CD4-positive, CD25-positive, alpha-beta regulatory T cell (primary cell): Measurements from ENCODE around the gene CEP112. TPM values are rescaled to one million over a fixed set of nuclear protein-coding genes. Genes with fewer than 3 reads are reported as not detected.

Source experiments
- ATAC-seq, 2 donors: fragments of 150-1000 bp; cut with Tn5 transposase; one replicate each; pipeline ENCODE4 v1.10.0; 2021; ENCODE audit warnings: low read depth in 2 of 2, moderate number of reproducible peaks in 2 of 2, moderate library complexity in 1 of 2
- DNase-seq, 3 donors: peaks; one replicate each; pipeline versions ENCODE4 v3.0.0 to v3.0.0-alpha.2; 2012 to 2022; ENCODE audit warnings: mixed read lengths in 1 of 3
- H3K27ac ChIP-seq: one replicate; pipeline ENCODE4 v1.7.0; 2013; ENCODE audit warnings: mild to moderate bottlenecking, low read length; ENCODE audit not compliant: insufficient read depth, poor library complexity, severe bottlenecking
- H3K27me3 ChIP-seq: one replicate; pipeline ENCODE4 v1.7.0; 2013; ENCODE audit warnings: low read length; ENCODE audit not compliant: control insufficient read depth, insufficient read depth
- H3K36me3 ChIP-seq: one replicate; pipeline ENCODE4 v1.7.0; 2013; ENCODE audit warnings: mild to moderate bottlenecking, low read length, moderate library complexity; ENCODE audit not compliant: control insufficient read depth, insufficient read depth
- H3K4me1 ChIP-seq: 2 replicates; pipeline ENCODE4 v1.7.0; 2013; ENCODE audit warnings: mild to moderate bottlenecking, low read length; ENCODE audit not compliant: insufficient read depth, control insufficient read depth, poor library complexity, severe bottlenecking
- H3K4me3 ChIP-seq: one replicate; pipeline ENCODE4 v1.7.0; 2013; ENCODE audit warnings: low read depth, mild to moderate bottlenecking, low read length, moderate library complexity
- H3K9me3 ChIP-seq, 2 experiments: 1 replicate in 1 of 2; 2 replicates in 1 of 2; pipeline ENCODE4 v1.7.0; 2013; ENCODE audit warnings: low read length in 2 of 2, mild to moderate bottlenecking in 1 of 2, moderate library complexity in 1 of 2; ENCODE audit not compliant: control insufficient read depth in 2 of 2
- H3K27ac Mint-ChIP-seq, 3 donors: one replicate each; pipeline ENCODE4 v1.8.0; 2020 to 2022; ENCODE audit warnings: mild to moderate bottlenecking in 3 of 3, mixed read lengths in 3 of 3, moderate library complexity in 2 of 3
- H3K27me3 Mint-ChIP-seq: one replicate; pipeline ENCODE4 v1.8.0; 2022; ENCODE audit warnings: mild to moderate bottlenecking, mixed read lengths
- H3K36me3 Mint-ChIP-seq: one replicate; pipeline ENCODE4 v1.8.0; 2020; ENCODE audit warnings: mixed read lengths
- H3K4me1 Mint-ChIP-seq, 4 donors: one replicate each; pipeline ENCODE4 v1.8.0; 2020 to 2022; ENCODE audit warnings: mixed read lengths in 4 of 4, mild to moderate bottlenecking in 1 of 4
- H3K4me3 Mint-ChIP-seq, 4 donors: one replicate each; pipeline ENCODE4 v1.8.0; 2020 to 2022; ENCODE audit warnings: mild to moderate bottlenecking in 4 of 4, mixed read lengths in 4 of 4, moderate library complexity in 3 of 4
- H3K9me3 Mint-ChIP-seq, 7 donors: one replicate each; pipeline ENCODE4 v1.8.0; 2020 to 2022; ENCODE audit warnings: mixed read lengths in 7 of 7, mild to moderate bottlenecking in 3 of 7, moderate library complexity in 2 of 7
- polyA plus RNA-seq, 4 donors: library from polyadenylated mRNA; unstranded; fragments of 300-500 nt; fragmentation: Illumina TruSeq; gene quantifications; one replicate each; pipeline ENCODE4 v1.2.3, GENCODE V29; 2021
- total RNA-seq: library from RNA; stranded (reverse); gene quantifications from one replicate; pipeline ENCODE4 v1.2.3, GENCODE V29; 2022

Gene CEP112
- total and polyA plus RNA-seq, 5 donors from 2014 or later, result 0.15 to 2.3 (median 0.54) TPM; not detected in 1

DNA sequence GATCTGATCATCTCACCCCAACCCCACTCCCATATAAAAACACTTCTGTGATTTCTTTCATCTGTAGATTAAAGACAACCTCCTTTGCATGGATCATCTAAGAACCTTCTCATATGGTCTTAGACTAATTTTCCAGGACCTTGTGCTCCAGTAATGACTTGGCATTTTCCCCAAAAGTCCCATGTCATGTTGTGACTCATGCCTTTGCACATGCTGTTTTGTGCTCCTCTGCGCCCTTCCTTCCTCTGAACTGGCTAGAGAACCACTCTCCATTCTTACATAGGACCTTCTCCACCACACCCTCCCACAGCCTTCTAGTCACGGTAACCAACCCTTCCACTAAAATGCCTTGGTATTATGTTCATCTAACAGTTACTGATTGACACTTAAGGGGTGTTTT is 531.0 kb downstream of the CEP112 start:
- Histone ChIP-seq H3K4me3 (no peak overlapping the region), H3K27ac (no peak overlapping the region), H3K9me3 (no peaks in the 10 kb centered on the region), H3K4me1 (no peaks in the 10 kb centered on the region), H3K36me3 (no peaks in the 10 kb centered on the region), H3K27me3 (no peaks in the 10 kb centered on the region)
- peaks cover 1% of the 10 kb centered on the region for H3K27me3 Mint-ChIP-seq
- H3K27ac Mint-ChIP-seq, result no peak overlapping the region
- peaks cover 0 to 6% (median 0%) of the 10 kb centered on the region in 4 donors for H3K4me1 Mint-ChIP-seq
- peaks cover 0 to 5% (median 0%) of the 10 kb centered on the region in 7 donors for H3K9me3 Mint-ChIP-seq
- H3K36me3 Mint-ChIP-seq, result no peaks in the 10 kb centered on the region
- no peak overlapping the region for H3K4me3 Mint-ChIP-seq
- no peak for DNase-seq
- ATAC-seq, result no peak

DNA sequence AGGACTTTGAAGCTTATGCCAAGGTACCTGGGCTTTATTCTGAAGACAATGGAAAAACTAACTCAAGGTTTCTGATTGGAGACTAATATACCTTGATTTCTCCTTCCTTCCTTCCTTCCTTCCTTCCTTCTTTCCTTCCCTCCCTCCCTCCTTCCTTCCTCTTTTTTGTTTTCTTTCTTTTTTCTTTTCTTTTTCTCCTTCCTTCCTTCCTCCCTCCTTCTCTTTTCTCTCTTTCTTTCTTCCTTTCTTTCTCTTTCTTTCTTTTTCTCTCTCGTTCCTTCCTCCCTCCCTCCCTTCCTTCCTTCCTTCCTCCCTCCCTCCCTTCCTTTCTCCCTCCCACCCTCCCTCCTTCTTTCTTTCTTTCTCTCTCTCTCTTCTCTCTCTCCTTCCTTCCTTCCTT is 531.9 kb downstream of the CEP112 start:
- H3K9me3 ChIP-seq, result no peaks in the 10 kb centered on the region
- Mint-ChIP-seq H3K27ac (no peak overlapping the region), H3K36me3 (no peaks in the 10 kb centered on the region), H3K4me1 (peaks cover 0 to 6% (median 0%) of the 10 kb centered on the region in 4 donors), H3K27me3 (no peaks in the 10 kb centered on the region), H3K4me3 (no peak overlapping the region), H3K9me3 (peaks cover 0 to 5% (median 0%) of the 10 kb centered on the region in 7 donors)
- no peaks in the 10 kb centered on the region for H3K36me3 ChIP-seq
- no peak for ATAC-seq
- no peaks in the 10 kb centered on the region for H3K4me1 ChIP-seq
- no peaks in the 10 kb centered on the region for H3K27me3 ChIP-seq
- no peak overlapping the region for H3K27ac ChIP-seq
- H3K4me3 ChIP-seq, result no peak overlapping the region
- DNase-seq, result no peak

GRCh38 chr17:65659512-65659911 is 532.4 kb downstream of the CEP112 start:
- H3K4me1 Mint-ChIP-seq, result peaks cover 0 to 6% (median 0%) of the 10 kb centered on the region in 4 donors

GRCh38 chr17:65657251-65657828 is 534.6 kb downstream of the CEP112 start:
- Histone ChIP-seq H3K27me3 (no peaks in the 10 kb centered on the region), H3K27ac (no peak overlapping the region), H3K4me3 (no peak overlapping the region), H3K36me3 (no peaks in the 10 kb centered on the region), H3K9me3 (no peaks in the 10 kb centered on the region), H3K4me1 (no peaks in the 10 kb centered on the region)
- Mint-ChIP-seq H3K36me3 (no peaks in the 10 kb centered on the region), H3K4me1 (peaks cover 0 to 6% (median 0%) of the 10 kb centered on the region in 4 donors), H3K27ac (peak overlapping the region in 1 of 3 donors; percentile 33), H3K9me3 (peaks cover 0 to 7% (median 0%) of the 10 kb centered on the region in 7 donors), H3K27me3 (no peaks in the 10 kb centered on the region), H3K4me3 (no peak overlapping the region)
- ATAC-seq, result no peak
- no peak for DNase-seq

More at GRCh38 chr17:65659512-65659911, 532.4 kb downstream of the CEP112 start:
- no peaks in the 10 kb centered on the region for H3K4me1 ChIP-seq
- no peak overlapping the region for H3K27ac Mint-ChIP-seq
- no peak for ATAC-seq
- no peaks in the 10 kb centered on the region for H3K27me3 Mint-ChIP-seq
- H3K4me3 Mint-ChIP-seq, result no peak overlapping the region
- peaks cover 0 to 5% (median 0%) of the 10 kb centered on the region in 7 donors for H3K9me3 Mint-ChIP-seq
- no peaks in the 10 kb centered on the region for H3K27me3 ChIP-seq
- H3K36me3 ChIP-seq, result no peaks in the 10 kb centered on the region
- DNase-seq, result no peak
- no peak overlapping the region for H3K4me3 ChIP-seq
- no peak overlapping the region for H3K27ac ChIP-seq
- no peaks in the 10 kb centered on the region for H3K36me3 Mint-ChIP-seq
- H3K9me3 ChIP-seq, result no peaks in the 10 kb centered on the region

GRCh38 chr17:65656390-65657250 is 535.3 kb downstream of the CEP112 start:
- Mint-ChIP-seq H3K4me3 (no peak overlapping the region), H3K36me3 (no peaks in the 10 kb centered on the region), H3K4me1 (peaks cover 0 to 6% (median 0%) of the 10 kb centered on the region in 4 donors), H3K9me3 (peaks cover 0 to 7% (median 0%) of the 10 kb centered on the region in 7 donors), H3K27ac (peak overlapping the region in 1 of 3 donors; percentile 33), H3K27me3 (no peaks in the 10 kb centered on the region)
- peak in 1 of 3 donors; percentile 38 for DNase-seq
- H3K4me1 ChIP-seq, result no peaks in the 10 kb centered on the region
- H3K36me3 ChIP-seq, result no peaks in the 10 kb centered on the region
- no peak overlapping the region for H3K27ac ChIP-seq
- peak in 1 of 2 donors; percentile 47 for ATAC-seq
- no peaks in the 10 kb centered on the region for H3K9me3 ChIP-seq
- no peaks in the 10 kb centered on the region for H3K27me3 ChIP-seq
- H3K4me3 ChIP-seq, result no peak overlapping the region

DNA sequence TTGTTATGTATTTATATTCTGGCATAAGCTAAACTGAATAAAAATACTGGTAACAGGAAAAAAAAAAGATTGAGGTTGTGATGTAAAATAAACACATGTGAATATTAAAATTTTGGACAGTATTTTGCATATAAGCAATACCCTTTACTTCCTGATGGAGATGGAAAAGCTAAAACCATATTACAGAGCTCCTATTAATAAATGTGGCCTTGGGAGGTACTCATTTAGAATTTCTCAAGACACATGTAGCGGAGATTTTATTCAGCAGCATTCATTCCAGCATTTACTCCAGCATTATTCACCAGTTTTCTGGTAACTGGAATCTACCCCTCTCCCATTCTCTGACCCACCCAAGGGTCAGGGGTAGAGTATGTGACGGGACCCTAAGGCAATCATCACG is 536.2 kb downstream of the CEP112 start:
- H3K9me3 Mint-ChIP-seq, result peaks cover 0 to 4% (median 0%) of the 10 kb centered on the region in 7 donors
- H3K4me3 ChIP-seq, result no peak overlapping the region
- H3K4me1 Mint-ChIP-seq, result peaks cover 0 to 6% (median 0%) of the 10 kb centered on the region in 4 donors
- no peak for DNase-seq
- H3K27me3 Mint-ChIP-seq, result no peaks in the 10 kb centered on the region
- H3K27ac ChIP-seq, result no peak overlapping the region
- no peak overlapping the region for H3K27ac Mint-ChIP-seq
- H3K9me3 ChIP-seq, result no peaks in the 10 kb centered on the region
- ATAC-seq, result no peak
- H3K4me1 ChIP-seq, result no peaks in the 10 kb centered on the region
- H3K4me3 Mint-ChIP-seq, result no peak overlapping the region
- no peaks in the 10 kb centered on the region for H3K36me3 ChIP-seq
- no peaks in the 10 kb centered on the region for H3K27me3 ChIP-seq
- H3K36me3 Mint-ChIP-seq, result no peaks in the 10 kb centered on the region

GRCh38 chr17:65644545-65644944 is 547.4 kb downstream of the CEP112 start:
- no peak overlapping the region for H3K4me3 Mint-ChIP-seq
- no peak overlapping the region for H3K4me3 ChIP-seq
- no peaks in the 10 kb centered on the region for H3K36me3 ChIP-seq
- H3K9me3 ChIP-seq, result peaks cover 3 to 16% of the 10 kb centered on the region in 2 experiments
- H3K9me3 Mint-ChIP-seq, result peaks cover 0 to 23% (median 10%) of the 10 kb centered on the region in 7 donors
- H3K4me1 ChIP-seq, result no peaks in the 10 kb centered on the region
- H3K27me3 ChIP-seq, result no peaks in the 10 kb centered on the region
- ATAC-seq, result no peak
- H3K27ac Mint-ChIP-seq, result no peak overlapping the region
- no peaks in the 10 kb centered on the region for H3K4me1 Mint-ChIP-seq
- no peak overlapping the region for H3K27ac ChIP-seq
- H3K27me3 Mint-ChIP-seq, result no peaks in the 10 kb centered on the region
- no peak for DNase-seq
- no peaks in the 10 kb centered on the region for H3K36me3 Mint-ChIP-seq
